Endothelial cell (in vitro differentiated cells): ENCODE results near the gene FEM1B. TPM values are rescaled to one million over a fixed set of nuclear protein-coding genes. Genes with fewer than 3 reads are reported as not detected.

Experiments used
- DNase-seq: peaks from one replicate; pipeline ENCODE4 v3.0.0; 2021; ENCODE audit warnings: low spot score
- H3K27ac Mint-ChIP-seq: one replicate; pipeline ENCODE4 v1.8.0; 2021; ENCODE audit warnings: mixed read lengths, inconsistent platforms; ENCODE audit not compliant: unreplicated experiment
- H3K27me3 Mint-ChIP-seq: one replicate; pipeline ENCODE4 v1.8.0; 2021; ENCODE audit warnings: mild to moderate bottlenecking, moderate library complexity, mixed read lengths, inconsistent platforms; ENCODE audit not compliant: unreplicated experiment
- H3K36me3 Mint-ChIP-seq: one replicate; pipeline ENCODE4 v1.8.0; 2021; ENCODE audit warnings: mild to moderate bottlenecking, low read depth, mixed read lengths, inconsistent platforms; ENCODE audit not compliant: unreplicated experiment
- H3K4me1 Mint-ChIP-seq: one replicate; pipeline ENCODE4 v1.8.0; 2021; ENCODE audit warnings: mild to moderate bottlenecking, mixed read lengths, inconsistent platforms; ENCODE audit not compliant: unreplicated experiment
- H3K4me3 Mint-ChIP-seq: one replicate; pipeline ENCODE4 v1.8.0; 2021; ENCODE audit warnings: mild to moderate bottlenecking, mixed read lengths, inconsistent platforms; ENCODE audit not compliant: unreplicated experiment
- H3K9me3 Mint-ChIP-seq: one replicate; pipeline ENCODE4 v1.8.0; 2021; ENCODE audit warnings: mixed read lengths, inconsistent platforms; ENCODE audit not compliant: unreplicated experiment
- CTCF ChIP-seq: fragments of 200-600 bp; sonication (generic); IDR thresholded peaks from one replicate; pipeline ENCODE4 v1.5.0; 2021; ENCODE audit warnings: antibody characterized with exemption; ENCODE audit not compliant: unreplicated experiment
- total RNA-seq: library from RNA; stranded (reverse); fragmentation: NEBNext Ultra II Directional; extraction: Animal tissue kit (Norgen Biotek cat#: 25700); gene quantifications from one replicate; pipeline ENCODE4 v1.2.1, GENCODE V29; 2021; ENCODE audit not compliant: unreplicated experiment

Gene FEM1B
- total RNA-seq, 1 donor from 2014 or later = 47.8 TPM

- DNase-seq = no peak
These were observed 13.2 kb downstream of the FEM1B start for GRCh38 chr15:68290715-68291114.

GRCh38 chr15:68292157-68292781 lies 14.7 kb downstream of the FEM1B start:
- H3K27ac Mint-ChIP-seq = no peak overlapping the region
- DNase-seq = no peak
- no peak overlapping the region for H3K4me3 Mint-ChIP-seq
- H3K4me1 Mint-ChIP-seq = peaks cover 7% of the 10 kb centered on the region
- no peak for TF ChIP-seq CTCF
- no peaks in the 10 kb centered on the region for H3K9me3 Mint-ChIP-seq
- H3K27me3 Mint-ChIP-seq = no peaks in the 10 kb centered on the region
- H3K36me3 Mint-ChIP-seq = peaks cover 10% of the 10 kb centered on the region

More at GRCh38 chr15:68290715-68291114, 13.2 kb downstream of the FEM1B start:
- H3K9me3 Mint-ChIP-seq = no peaks in the 10 kb centered on the region
- no peak overlapping the region for H3K4me3 Mint-ChIP-seq
- peaks cover 7% of the 10 kb centered on the region for H3K4me1 Mint-ChIP-seq
- no peaks in the 10 kb centered on the region for H3K27me3 Mint-ChIP-seq
- no peak for TF ChIP-seq CTCF
- H3K36me3 Mint-ChIP-seq = peaks cover 10% of the 10 kb centered on the region
- H3K27ac Mint-ChIP-seq = no peak overlapping the region

GRCh38 chr15:68292967-68293366 lies 15.4 kb downstream of the FEM1B start:
- H3K4me1 Mint-ChIP-seq = peaks cover 5% of the 10 kb centered on the region
- H3K27ac Mint-ChIP-seq = no peak overlapping the region
- TF ChIP-seq CTCF = no peak
- no peaks in the 10 kb centered on the region for H3K27me3 Mint-ChIP-seq
- H3K36me3 Mint-ChIP-seq = peaks cover 10% of the 10 kb centered on the region
- H3K9me3 Mint-ChIP-seq = no peaks in the 10 kb centered on the region
- no peak for DNase-seq
- H3K4me3 Mint-ChIP-seq = no peak overlapping the region

- Mint-ChIP-seq H3K27ac (no peak overlapping the region), H3K4me3 (no peak overlapping the region), H3K4me1 (no peaks in the 10 kb centered on the region), H3K9me3 (no peaks in the 10 kb centered on the region), H3K36me3 (peaks cover 9% of the 10 kb centered on the region), H3K27me3 (no peaks in the 10 kb centered on the region)
- TF ChIP-seq CTCF = no peak
- DNase-seq = no peak
These were observed 17.7 kb downstream of the FEM1B start for GRCh38 chr15:68295014-68295805.

GRCh38 chr15:68298336-68298735 lies 20.8 kb downstream of the FEM1B start:
- no peaks in the 10 kb centered on the region for H3K36me3 Mint-ChIP-seq
- no peak for TF ChIP-seq CTCF
- no peaks in the 10 kb centered on the region for H3K9me3 Mint-ChIP-seq
- H3K27ac Mint-ChIP-seq = no peak overlapping the region
- peaks cover 4% of the 10 kb centered on the region for H3K4me1 Mint-ChIP-seq
- H3K27me3 Mint-ChIP-seq = peaks cover 2% of the 10 kb centered on the region
- no peak for DNase-seq
- H3K4me3 Mint-ChIP-seq = no peak overlapping the region
